Measurements from ENCODE around the gene CAMTA1. TPM values are rescaled to one million over a fixed set of nuclear protein-coding genes. Genes with fewer than 3 reads are reported as not detected.
A peak's percentile ranks its signal among the peaks of the same experiment; 100 is the strongest.

Gene CAMTA1
- total RNA-seq, 1 donor from 2014 or later: 160 TPM

- intact Hi-C loops (cut with micrococcal nuclease): no loop called here
- no peak for TF ChIP-seq CTCF (IDR thresholded peaks at IDR 0.05; ENCODE audit: borderline replicate concordance)
- H3K4me3 ChIP-seq: no peak overlapping the region
- H3K27me3 ChIP-seq (ENCODE audit: low read depth): no peaks in the 10 kb centered on the region
- H3K4me1 ChIP-seq: peaks cover 33% of the 10 kb centered on the region
- no peak for DNase-seq
- H3K36me3 ChIP-seq: no peaks in the 10 kb centered on the region
- H3K27ac ChIP-seq (replicated peaks): no peak overlapping the region
- H3K9me3 ChIP-seq (replicated peaks): no peaks in the 10 kb centered on the region
These were observed 601.2 kb downstream of the CAMTA1 start for GRCh38 chr1:7386226-7387052.

- DNase-seq: peak; percentile 2
- no peaks in the 10 kb centered on the region for H3K9me3 ChIP-seq (replicated peaks)
- no peak for TF ChIP-seq CTCF (IDR thresholded peaks at IDR 0.05; ENCODE audit: borderline replicate concordance)
- H3K36me3 ChIP-seq: no peaks in the 10 kb centered on the region
- H3K27me3 ChIP-seq (ENCODE audit: low read depth): no peaks in the 10 kb centered on the region
- H3K27ac ChIP-seq (replicated peaks): peak overlapping the region; percentile 87
- peaks cover 33% of the 10 kb centered on the region for H3K4me1 ChIP-seq
- intact Hi-C loops (cut with micrococcal nuclease): no loop called here
- no peak overlapping the region for H3K4me3 ChIP-seq
These were observed 602.0 kb downstream of the CAMTA1 start for GRCh38 chr1:7387053-7387927.

- no peak for TF ChIP-seq CTCF (IDR thresholded peaks at IDR 0.05; ENCODE audit: borderline replicate concordance)
- no peak overlapping the region for H3K4me3 ChIP-seq
- intact Hi-C loops (cut with micrococcal nuclease): no loop called here
- H3K27ac ChIP-seq (replicated peaks): peak overlapping the region; percentile 87
- no peaks in the 10 kb centered on the region for H3K27me3 ChIP-seq (ENCODE audit: low read depth)
- H3K9me3 ChIP-seq (replicated peaks): no peaks in the 10 kb centered on the region
- peaks cover 33% of the 10 kb centered on the region for H3K4me1 ChIP-seq
- no peaks in the 10 kb centered on the region for H3K36me3 ChIP-seq
- DNase-seq: peak; percentile 36
These were observed 602.9 kb downstream of the CAMTA1 start for GRCh38 chr1:7388141-7388487.

GRCh38 chr1:7388488-7389185 lies 603.4 kb downstream of the CAMTA1 start:
- Histone ChIP-seq H3K27me3 (ENCODE audit: low read depth) (no peaks in the 10 kb centered on the region), H3K27ac (replicated peaks) (peak overlapping the region; percentile 87), H3K4me1 (peaks cover 33% of the 10 kb centered on the region), H3K36me3 (no peaks in the 10 kb centered on the region), H3K9me3 (replicated peaks) (no peaks in the 10 kb centered on the region), H3K4me3 (peak overlapping the region; percentile 30)
- intact Hi-C loops (cut with micrococcal nuclease): no loop called here
- TF ChIP-seq CTCF (IDR thresholded peaks at IDR 0.05; ENCODE audit: borderline replicate concordance): no peak
- peak; percentile 57 for DNase-seq

- Histone ChIP-seq H3K4me3 (peak overlapping the region; percentile 30), H3K9me3 (replicated peaks) (no peaks in the 10 kb centered on the region), H3K27ac (replicated peaks) (peak overlapping the region; percentile 87), H3K27me3 (ENCODE audit: low read depth) (no peaks in the 10 kb centered on the region), H3K36me3 (no peaks in the 10 kb centered on the region), H3K4me1 (peaks cover 33% of the 10 kb centered on the region)
- TF ChIP-seq CTCF (IDR thresholded peaks at IDR 0.05; ENCODE audit: borderline replicate concordance): no peak
- DNase-seq: peak; percentile 14
- intact Hi-C loops (cut with micrococcal nuclease): no loop called here
These were observed 604.1 kb downstream of the CAMTA1 start for GRCh38 chr1:7389201-7389905.

Data from left ventricle myocardium inferior (tissue), 1 donor.